ENCODE measurements around the gene C1R. TPM values are rescaled to one million over a fixed set of nuclear protein-coding genes. Genes with fewer than 3 reads are reported as not detected.
"Not testable (repeated sequence)": the region's sequence is repeated elsewhere in the genome, so short reads cannot be mapped to it uniquely, and the experiment has no call there.

The C1R gene
- total RNA-seq, 1 donor from 2014 or later, result 143 TPM

DNA sequence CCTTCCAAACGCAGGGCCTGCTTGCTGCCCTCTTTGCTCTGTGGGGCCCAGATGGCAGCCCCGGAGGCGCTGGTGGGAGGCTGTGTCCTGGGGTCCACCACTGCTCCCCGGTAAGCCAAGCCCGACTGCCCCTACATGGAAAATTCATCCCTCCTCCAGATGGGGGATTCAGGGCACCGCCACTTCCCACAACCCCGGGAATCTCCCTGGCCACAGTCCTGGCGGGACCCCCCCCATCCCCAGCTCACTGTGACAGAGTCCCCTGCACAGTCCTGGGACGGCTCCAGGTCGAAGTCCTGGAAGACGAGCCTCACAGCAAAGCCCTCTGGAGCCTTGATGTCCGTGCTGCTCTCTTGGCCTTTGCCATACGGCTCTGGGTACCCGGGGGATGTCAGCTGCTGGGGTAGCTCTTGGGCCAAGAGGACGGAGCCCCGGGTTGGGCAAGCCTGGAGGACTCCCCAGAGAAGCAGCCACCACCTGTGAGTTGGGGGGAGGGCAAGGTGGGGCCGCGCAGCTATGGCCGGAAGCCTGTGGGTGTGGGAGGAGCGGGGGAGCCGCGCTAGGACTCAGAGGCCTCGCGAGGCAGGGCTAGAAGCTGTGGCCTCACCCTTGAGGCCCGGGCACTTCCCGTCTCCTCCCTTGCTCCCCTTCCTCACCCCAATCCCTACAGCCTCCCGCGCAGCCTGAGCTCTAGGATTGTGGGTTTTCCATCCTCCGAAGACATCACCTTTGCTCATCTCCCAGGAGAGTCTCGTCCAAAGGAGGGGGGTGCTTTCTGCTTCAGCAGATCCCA lies 16.0 kb upstream of the C1R start:
- TF ChIP-seq, protein P1, sequence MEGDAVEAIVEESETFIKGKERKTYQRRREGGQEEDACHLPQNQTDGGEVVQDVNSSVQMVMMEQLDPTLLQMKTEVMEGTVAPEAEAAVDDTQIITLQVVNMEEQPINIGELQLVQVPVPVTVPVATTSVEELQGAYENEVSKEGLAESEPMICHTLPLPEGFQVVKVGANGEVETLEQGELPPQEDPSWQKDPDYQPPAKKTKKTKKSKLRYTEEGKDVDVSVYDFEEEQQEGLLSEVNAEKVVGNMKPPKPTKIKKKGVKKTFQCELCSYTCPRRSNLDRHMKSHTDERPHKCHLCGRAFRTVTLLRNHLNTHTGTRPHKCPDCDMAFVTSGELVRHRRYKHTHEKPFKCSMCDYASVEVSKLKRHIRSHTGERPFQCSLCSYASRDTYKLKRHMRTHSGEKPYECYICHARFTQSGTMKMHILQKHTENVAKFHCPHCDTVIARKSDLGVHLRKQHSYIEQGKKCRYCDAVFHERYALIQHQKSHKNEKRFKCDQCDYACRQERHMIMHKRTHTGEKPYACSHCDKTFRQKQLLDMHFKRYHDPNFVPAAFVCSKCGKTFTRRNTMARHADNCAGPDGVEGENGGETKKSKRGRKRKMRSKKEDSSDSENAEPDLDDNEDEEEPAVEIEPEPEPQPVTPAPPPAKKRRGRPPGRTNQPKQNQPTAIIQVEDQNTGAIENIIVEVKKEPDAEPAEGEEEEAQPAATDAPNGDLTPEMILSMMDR (IDR thresholded peaks at IDR 0.05; ENCODE audit: borderline replicate concordance), result no peak
- Histone ChIP-seq H3K9me3 (replicated peaks) (peaks cover 10% of the 10 kb centered on the region), H3K27me3 (ENCODE audit: low read depth) (no peaks in the 10 kb centered on the region), H3K36me3 (peaks cover 4% of the 10 kb centered on the region), H3K27ac (replicated peaks) (peak overlapping the region; percentile 93), H3K4me1 (peaks cover 23% of the 10 kb centered on the region), H3K4me3 (peak overlapping the region; percentile 69)
- intact Hi-C loops (cut with micrococcal nuclease), result loop anchor here (5.0 kb wide), 1 partner anchor 46 kb away; the partner anchor contains the start of gene C1S
- peak; percentile 79 for DNase-seq

DNA sequence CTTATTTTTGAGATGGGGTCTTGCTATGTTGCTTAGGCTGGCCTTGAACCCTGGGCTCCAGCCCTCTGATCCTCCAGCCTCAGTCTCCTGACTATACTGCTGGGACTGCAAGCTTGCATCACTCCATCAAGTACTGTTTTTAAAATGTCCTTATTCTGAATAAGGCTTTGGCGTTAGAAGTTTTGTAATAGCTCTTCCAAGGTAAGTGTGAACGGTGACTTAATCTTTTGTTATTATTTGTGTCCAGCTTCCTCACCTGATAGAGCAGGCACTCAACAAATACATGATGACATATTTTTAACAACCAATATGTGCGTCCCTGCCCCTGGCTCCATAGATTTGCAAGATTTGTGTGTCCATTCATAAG lies 15.4 kb upstream of the C1R start:
- intact Hi-C loops (cut with micrococcal nuclease), result loop anchor here (5.0 kb wide), 1 partner anchor 45 kb away; the partner anchor contains the start of gene C1S

DNA sequence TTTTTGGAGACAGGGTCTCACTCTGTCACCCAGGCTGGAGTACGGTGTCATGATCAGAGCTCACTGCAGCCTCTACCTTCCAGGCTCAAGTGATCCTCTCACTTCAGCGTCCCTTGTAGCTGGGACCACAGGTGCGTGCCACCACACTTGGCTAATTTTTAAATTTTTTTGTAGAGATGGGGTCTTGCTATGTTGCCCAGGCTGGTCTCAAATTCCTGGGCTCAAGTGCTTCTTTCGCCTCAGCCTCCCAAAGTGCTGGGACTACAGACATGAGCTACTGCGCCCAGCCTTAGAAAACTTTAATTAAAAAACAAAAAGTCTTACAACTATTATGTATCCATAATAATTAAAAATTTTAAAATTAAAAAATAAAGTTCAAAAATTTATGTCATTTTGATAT lies 14.9 kb upstream of the C1R start:
- not testable (repeated sequence) for H3K27me3 ChIP-seq (ENCODE audit: low read depth); H3K36me3 ChIP-seq; DNase-seq
- H3K4me1 ChIP-seq, result peaks cover 20% of the 10 kb centered on the region
- intact Hi-C loops (cut with micrococcal nuclease), result loop anchor here (5.0 kb wide), 1 partner anchor 45 kb away; the partner anchor contains the start of gene C1S
- H3K9me3 ChIP-seq (replicated peaks), result peaks cover 10% of the 10 kb centered on the region
- peak overlapping the region; percentile 69 for H3K4me3 ChIP-seq
- H3K27ac ChIP-seq (replicated peaks), result peak overlapping the region; percentile 93

More for the DNA sequence above, 15.4 kb upstream of the C1R start:
- H3K9me3 ChIP-seq (replicated peaks), result peaks cover 10% of the 10 kb centered on the region
- H3K36me3 ChIP-seq, result peaks cover 4% of the 10 kb centered on the region
- TF ChIP-seq, protein P1 (IDR thresholded peaks at IDR 0.05; ENCODE audit: borderline replicate concordance), result no peak
- H3K27ac ChIP-seq (replicated peaks), result peak overlapping the region; percentile 93
- H3K4me1 ChIP-seq, result peaks cover 17% of the 10 kb centered on the region
- H3K4me3 ChIP-seq, result peak overlapping the region; percentile 69
- H3K27me3 ChIP-seq (ENCODE audit: low read depth), result no peaks in the 10 kb centered on the region
- DNase-seq, result no peak

DNA sequence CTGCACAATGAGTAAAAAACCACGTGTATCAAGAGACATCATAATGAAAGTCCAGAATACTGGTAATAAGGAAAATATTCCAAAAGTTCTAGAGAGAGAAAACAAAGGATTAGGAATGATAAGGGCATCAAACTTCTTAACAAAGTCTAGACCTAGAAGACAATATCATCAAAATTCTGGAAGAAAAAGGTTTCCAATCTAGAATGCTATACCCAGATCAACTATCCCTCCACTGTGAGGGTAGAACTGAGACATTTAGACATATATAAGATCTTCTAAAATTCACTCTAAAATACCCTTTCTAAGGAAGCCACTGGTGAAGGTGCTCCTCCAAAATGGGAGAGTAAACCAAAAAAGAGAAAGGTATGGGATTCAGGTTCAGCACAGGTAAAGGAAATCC lies 13.8 kb upstream of the C1R start:
- Histone ChIP-seq H3K4me3 (no peak overlapping the region), H3K36me3 (peaks cover 4% of the 10 kb centered on the region), H3K27me3 (ENCODE audit: low read depth) (no peaks in the 10 kb centered on the region), H3K27ac (replicated peaks) (no peak overlapping the region), H3K9me3 (replicated peaks) (peaks cover 10% of the 10 kb centered on the region), H3K4me1 (peaks cover 25% of the 10 kb centered on the region)
- DNase-seq, result no peak
- TF ChIP-seq, protein P1 (IDR thresholded peaks at IDR 0.05; ENCODE audit: borderline replicate concordance), result no peak
- intact Hi-C loops (cut with micrococcal nuclease), result loop anchor here (5.0 kb wide), 1 partner anchor 44 kb away; the partner anchor contains the start of gene C1S

DNA sequence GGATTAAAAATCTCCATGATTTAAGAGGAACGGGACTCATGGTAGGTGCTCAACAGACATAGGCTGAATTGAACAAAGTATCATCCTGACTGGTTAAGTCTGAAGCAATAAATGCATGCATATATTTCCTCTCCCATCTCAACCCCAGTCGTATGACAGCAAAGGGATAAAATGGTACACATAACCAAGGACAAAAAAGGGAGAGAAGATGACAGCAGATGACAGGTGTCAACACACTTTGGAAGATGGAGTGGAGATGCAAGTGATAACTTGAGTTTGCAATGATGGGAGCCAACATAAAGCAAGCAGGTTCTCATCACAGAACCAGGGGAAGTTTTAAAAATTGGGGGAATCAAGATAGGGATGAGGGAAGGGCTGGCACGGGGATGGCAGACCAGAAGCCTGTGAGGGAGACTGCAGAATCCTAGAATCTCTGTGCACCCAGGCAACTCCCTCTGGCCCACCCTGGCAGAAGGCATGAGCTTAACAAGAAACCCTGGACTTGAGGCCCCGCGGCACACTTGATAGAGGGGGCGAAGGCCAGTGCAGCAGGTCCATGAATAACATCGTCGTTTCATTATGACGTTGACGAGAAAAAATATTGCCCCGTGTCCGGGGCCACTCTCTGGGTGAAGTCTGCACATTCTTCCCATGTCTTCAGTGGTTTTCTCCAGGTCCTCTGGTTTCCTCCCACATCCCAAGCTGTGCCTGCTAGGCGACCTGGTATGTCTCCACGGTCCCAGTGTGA lies 11.8 kb upstream of the C1R start:
- Histone ChIP-seq H3K27me3 (ENCODE audit: low read depth) (no peaks in the 10 kb centered on the region), H3K27ac (replicated peaks) (no peak overlapping the region), H3K4me3 (no peak overlapping the region), H3K4me1 (peaks cover 20% of the 10 kb centered on the region), H3K9me3 (replicated peaks) (peaks cover 10% of the 10 kb centered on the region), H3K36me3 (peaks cover 15% of the 10 kb centered on the region)
- TF ChIP-seq, protein P1 (IDR thresholded peaks at IDR 0.05; ENCODE audit: borderline replicate concordance), result no peak
- intact Hi-C loops (cut with micrococcal nuclease), result no loop called here
- DNase-seq, result no peak
